Activated CD4-positive, alpha-beta T cell treated with anti-CD3 and anti-CD28 coated beads, Interleukin-2, amount 50 U/mL, for 16 hours (primary cell): Measurements from ENCODE around the gene PCCA.
"Not testable (repeated sequence)": the region's sequence is repeated elsewhere in the genome, so short reads cannot be mapped to it uniquely, and the experiment has no call there.

Experiments used
- DNase-seq: peaks from one replicate; pipeline ENCODE4 v3.0.0-alpha.2; 2020

The PCCA gene, protein sequence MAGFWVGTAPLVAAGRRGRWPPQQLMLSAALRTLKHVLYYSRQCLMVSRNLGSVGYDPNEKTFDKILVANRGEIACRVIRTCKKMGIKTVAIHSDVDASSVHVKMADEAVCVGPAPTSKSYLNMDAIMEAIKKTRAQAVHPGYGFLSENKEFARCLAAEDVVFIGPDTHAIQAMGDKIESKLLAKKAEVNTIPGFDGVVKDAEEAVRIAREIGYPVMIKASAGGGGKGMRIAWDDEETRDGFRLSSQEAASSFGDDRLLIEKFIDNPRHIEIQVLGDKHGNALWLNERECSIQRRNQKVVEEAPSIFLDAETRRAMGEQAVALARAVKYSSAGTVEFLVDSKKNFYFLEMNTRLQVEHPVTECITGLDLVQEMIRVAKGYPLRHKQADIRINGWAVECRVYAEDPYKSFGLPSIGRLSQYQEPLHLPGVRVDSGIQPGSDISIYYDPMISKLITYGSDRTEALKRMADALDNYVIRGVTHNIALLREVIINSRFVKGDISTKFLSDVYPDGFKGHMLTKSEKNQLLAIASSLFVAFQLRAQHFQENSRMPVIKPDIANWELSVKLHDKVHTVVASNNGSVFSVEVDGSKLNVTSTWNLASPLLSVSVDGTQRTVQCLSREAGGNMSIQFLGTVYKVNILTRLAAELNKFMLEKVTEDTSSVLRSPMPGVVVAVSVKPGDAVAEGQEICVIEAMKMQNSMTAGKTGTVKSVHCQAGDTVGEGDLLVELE

GRCh38 chr13:100088644-100089464 lies at the start of gene PCCA:
Gene PCCA (plus strand): TSS chr13:100089093. CDS start chr13:100089121, 28 bp downstream.
- DNase-seq = peak; percentile 91

DNA sequence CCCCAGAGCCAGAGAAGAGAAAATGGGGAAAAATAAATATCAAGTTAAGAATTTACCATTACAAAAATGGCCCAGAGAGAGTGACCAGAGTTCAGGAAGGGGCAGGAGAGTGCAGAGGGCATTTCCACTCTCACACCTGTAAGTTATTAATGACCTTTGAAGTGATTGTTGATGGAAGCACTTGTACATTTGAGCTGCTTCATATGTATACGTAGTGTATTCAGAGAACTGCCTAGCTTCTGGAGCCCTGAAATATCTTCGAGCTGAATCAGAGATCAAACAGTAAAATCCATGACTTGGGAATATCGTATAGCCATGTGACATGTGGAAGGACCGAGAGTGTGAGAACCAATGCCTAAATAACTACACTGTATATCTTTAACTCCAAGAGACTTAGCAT lies 49.2 kb upstream of the PCCA start:
- no peak for DNase-seq

DNA sequence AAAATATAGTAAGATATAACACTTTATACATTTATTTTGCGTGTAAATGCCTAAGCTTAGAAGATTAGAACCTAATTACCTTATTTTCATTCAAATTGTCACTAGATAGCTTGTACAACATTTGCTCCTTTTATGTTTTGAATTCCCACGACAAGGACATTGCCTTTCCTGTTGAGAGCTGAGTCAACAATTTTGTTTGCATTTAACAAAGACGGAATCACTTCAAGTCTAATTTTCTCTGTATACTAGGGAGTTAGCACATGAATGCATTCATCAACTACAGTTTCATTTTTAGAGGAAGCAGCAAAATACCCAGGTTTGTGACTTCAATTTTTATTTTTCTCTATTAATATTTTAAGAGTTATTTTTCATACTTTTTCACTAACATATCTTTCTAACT lies 48.7 kb upstream of the PCCA start:
- no peak for DNase-seq

DNA sequence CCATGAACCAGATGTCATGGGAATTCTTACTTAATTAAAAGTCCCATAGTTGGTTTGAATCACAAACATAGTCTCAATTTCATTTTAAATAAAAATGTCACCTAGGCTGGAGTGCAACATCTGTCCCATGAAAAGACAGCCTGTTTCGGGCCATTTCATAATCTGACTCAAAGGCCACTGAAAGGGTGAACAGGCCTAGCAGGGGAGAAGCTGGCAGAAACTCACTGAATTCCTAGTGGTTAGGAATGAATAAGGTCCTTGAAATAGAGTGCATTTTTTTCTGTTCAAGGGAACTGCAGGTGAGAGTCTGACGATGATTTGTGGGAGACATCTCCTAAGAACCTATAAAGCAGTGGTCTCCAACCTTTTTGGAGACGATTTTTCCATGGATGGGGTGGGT lies 44.0 kb upstream of the PCCA start:
- no peak for DNase-seq

GRCh38 chr13:100045355-100045754 lies 43.5 kb upstream of the PCCA start:
- no peak for DNase-seq

GRCh38 chr13:100051070-100051469 lies 37.8 kb upstream of the PCCA start:
- DNase-seq = no peak

DNA sequence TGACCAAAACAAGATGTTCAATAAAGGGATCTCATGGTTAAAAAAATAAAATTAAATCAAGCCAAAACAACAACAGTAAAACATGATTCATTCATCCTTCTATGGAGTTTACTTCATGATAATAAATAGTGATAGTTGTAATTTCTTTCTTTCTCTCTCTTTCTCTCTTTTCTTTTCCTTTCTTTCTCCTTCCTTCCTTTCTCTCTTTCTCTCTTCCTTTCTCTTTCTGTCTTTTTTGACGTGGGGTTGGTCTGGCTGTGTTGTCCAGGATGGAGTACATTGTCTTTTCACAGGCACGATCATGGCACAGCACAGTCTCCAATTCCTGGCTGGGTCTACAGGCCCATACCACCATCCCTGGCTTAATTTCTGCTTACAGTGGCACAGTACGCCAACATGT lies 29.1 kb upstream of the PCCA start:
- DNase-seq = no peak

DNA sequence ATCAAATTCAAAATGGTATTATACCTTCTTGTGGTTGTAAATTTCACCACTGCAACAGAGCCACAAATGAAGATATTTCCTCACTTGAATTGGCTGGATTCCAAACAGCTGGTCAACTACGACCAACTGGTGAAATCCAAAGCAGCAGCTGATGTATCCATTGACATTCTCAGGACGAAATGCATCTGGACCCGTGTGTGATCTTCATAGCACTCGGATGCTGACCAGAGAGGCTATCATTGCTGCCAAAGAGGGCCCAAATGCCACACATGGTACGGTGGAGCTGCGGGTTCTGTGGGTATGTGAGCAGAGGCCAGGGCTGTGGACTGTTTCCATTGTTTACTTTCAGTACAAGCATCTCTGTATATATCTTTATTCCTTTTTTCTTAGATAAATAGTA lies 25.6 kb upstream of the PCCA start:
- DNase-seq = no peak

DNA sequence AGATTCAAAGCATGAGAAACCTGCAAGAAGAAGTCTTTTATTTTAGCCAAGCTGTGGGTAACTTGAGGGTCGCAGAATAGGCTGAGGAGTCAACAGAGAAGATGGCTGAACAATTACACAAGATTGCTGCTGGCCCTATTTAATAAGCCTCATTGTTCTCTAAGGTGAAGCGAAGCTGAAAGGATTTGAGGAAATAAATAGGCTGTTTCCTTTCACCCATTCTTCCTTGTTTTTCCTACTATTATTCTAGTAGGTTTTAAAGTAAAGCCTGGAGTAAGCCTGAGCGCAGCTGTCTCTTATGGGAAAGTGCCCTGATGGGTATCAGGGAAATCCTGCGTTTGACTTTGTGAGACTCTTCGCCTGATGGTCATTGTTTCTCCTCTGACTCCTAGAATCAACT lies 25.0 kb upstream of the PCCA start:
- DNase-seq = no peak

GRCh38 chr13:100068133-100068931 lies 20.6 kb upstream of the PCCA start:
- no peak for DNase-seq

- no peak for DNase-seq
Measured at GRCh38 chr13:100069278-100069677, 19.6 kb upstream of the PCCA start.

DNA sequence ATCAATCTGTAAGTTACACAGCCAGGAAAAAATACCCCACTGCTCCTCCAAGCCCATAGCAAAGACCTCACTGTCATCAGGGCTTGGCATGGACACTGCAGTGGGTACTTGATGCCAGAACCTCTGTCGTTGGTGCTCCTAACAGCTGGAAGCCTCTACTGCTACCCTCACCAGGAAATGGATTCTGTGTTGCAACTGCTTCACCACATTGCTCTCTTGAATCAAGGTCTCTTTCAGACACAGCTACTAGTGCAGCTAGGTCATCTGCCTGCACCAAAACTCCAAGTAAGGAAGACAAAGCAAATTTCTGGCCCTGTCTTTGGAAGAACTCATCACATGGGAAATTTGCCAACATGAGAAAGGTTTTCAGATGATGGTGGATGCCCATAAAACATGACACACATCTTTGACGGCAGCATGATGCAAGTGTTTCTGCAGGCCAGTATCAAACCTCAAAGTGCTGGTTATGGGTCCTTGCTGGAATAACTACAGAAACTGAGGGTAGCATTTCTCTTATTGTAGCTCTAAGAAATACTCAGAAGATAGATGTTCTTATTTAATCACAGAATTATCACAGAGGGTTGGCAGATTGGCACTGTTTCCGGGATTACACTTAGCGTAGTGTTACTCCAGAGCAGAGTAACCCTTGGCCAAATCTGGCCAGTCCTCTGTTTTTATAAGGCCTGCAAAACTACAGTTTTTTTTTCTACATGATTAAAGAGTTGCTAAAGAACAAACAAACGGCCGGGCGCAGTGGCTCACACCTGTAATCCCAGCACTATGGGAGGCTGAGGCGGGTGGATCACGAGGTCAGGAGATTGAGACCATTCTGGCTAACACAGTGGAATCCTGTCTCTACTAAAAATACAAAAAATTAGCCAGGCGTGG lies 12.9 kb upstream of the PCCA start:
- no peak for DNase-seq

GRCh38 chr13:100079003-100079402 lies 9.9 kb upstream of the PCCA start:
- not testable (repeated sequence) for DNase-seq

GRCh38 chr13:100083401-100083800 lies 5.5 kb upstream of the PCCA start:
- not testable (repeated sequence) for DNase-seq

GRCh38 chr13:100088273-100088643 lies 635 bp upstream of the PCCA start:
- DNase-seq = no peak

DNA sequence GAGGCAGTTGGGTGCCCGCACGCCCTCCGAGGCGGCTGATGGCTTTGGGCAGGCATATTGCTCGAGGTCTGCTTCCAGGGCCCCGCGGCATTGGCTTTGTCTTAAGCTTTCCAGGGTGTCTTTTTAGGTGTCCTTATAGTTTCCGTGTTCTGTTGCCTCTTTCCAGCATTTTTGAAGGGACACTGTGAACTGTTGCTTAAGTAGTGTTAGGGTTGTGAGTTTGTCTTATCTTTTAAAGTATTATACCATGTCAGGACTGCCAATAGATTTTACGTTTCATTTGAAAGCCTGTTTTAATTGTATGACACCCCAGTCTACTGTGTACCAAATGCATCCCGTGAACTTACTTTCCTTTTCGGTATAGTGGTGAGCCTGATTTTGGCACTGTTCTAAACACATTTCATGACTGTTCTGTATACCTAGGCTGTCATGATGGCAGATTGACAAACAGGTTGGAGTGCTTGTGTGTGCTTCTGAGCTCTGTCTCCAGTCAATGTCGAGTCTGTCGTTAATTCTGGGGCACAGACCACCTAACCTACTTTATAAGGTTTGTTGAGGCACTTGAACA lies 656 bp downstream of the PCCA start:
- DNase-seq = peak; percentile 22

DNA sequence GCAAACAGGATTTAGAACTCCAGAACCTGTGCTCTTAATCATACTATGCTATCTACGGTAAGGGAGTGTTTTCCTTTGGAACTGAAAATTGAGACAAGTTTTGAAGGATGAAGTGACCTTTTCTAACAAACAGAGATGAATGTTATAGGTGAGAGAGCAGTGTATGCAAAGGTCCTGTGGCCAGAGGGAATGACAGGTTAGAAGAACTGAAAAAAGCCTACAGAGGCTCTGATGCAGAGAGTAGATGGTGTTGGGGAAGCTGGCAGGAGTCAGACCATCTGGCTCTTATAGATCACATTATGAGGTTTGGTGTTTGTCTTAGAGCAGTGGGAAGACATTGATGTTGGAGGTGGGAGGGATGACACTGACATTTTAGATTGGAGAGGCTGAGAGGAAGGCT lies 2.0 kb downstream of the PCCA start:
- no peak for DNase-seq

GRCh38 chr13:100091391-100091790 lies 2.5 kb downstream of the PCCA start:
- no peak for DNase-seq

GRCh38 chr13:100092273-100092672 lies 3.4 kb downstream of the PCCA start:
- DNase-seq = not testable (repeated sequence)

DNA sequence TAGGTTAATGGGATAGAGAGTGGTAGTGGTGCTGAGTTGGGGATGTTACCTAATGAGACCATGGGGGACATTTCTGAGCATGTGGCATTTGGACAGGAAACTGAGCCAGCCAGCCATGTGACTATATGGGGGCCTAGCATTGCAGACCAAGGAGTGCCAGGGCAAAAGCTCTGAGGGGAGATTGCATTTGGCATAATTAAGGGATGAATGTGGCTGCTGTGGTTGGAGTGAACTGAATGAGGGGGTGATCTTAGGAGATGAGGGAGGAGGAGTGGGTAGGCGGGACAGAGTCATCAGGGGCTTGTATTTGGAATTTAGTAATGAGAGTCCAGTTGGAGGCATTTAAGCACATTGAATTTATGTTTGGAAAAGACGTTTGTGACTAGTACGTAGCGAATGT lies 6.6 kb downstream of the PCCA start:
- no peak for DNase-seq

GRCh38 chr13:100096526-100096925 lies 7.6 kb downstream of the PCCA start:
- DNase-seq = no peak
